Fibroblast of peridontal ligament (primary cell): ENCODE measurements around the gene TRIO.

ENCODE experiments used
- DNase-seq: peaks from one replicate; pipeline ENCODE4 v3.0.0-alpha.2; 2010; ENCODE audit errors: extremely low read depth

TRIO gene

GRCh38 chr5:14451871-14452270, 308.7 kb downstream of the TRIO start:
- DNase-seq, result no peak

- peak; percentile 85 for DNase-seq
Observed at GRCh38 chr5:14452685-14453454, 309.7 kb downstream of the TRIO start.

DNA sequence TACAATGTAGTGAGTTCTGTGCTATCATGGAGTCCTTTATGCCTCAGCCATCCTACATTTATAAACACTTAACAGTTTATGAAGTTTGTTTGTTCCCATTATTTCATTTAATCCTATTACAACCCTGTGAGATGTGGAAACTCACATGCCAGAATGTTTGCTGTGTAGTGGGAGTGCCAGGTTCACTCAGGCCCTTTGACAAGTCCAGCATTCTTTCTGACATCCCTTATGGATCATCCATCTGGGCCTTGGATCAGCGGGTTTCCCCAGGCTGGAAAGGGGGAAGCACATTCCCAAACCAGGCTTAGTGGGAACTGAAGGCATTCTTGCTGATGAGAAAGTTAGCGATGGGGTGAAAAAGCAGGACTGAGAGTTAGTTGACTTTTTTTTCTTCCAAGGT, 310.3 kb downstream of the TRIO start:
- peak; percentile 43 for DNase-seq

DNA sequence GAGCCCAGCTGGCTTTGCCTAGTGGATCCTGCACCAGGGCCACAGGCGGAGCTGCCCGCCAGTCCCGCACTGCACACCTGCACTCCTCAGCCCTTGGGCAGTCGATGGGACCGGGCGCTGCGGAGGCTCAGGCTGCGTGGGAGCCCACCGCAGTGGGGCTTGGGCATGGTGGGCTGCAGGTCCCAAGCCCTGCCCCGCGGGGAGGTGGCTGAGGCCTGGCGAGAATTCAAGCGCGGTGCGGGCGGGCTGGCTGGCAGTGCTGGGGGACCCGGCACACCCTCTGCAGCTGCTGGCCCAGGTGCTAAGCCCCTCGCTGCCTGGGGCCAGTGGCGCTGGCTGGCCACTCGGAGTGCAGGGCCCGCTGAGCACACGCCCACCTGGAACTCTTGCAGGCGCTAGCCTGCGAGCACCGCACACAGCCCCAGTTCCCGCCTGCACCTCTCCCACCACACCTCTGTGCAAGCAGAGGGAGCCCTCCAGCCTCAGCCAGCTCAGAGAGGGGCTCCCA, 312.7 kb downstream of the TRIO start:
- no peak for DNase-seq

DNA sequence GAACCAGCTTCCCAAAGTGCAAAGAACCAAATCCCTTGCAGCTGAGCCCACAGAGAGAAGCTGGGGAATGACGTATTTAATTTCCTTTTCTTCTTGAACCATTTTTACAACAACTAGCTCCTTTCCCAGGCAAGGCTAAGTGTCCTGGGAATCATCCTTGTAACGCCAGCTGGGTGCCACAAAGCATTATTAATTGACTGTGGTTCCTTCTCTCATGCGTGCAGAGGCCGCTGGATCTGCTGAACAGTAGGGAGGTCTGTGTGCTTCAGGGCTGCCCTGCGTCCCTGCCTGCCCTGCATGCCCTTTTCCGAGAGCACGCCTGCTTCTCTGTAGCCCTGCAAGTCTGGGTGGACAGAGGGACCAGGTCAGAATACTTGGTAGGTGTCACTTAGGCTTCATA, 314.3 kb downstream of the TRIO start:
- DNase-seq, result no peak

DNA sequence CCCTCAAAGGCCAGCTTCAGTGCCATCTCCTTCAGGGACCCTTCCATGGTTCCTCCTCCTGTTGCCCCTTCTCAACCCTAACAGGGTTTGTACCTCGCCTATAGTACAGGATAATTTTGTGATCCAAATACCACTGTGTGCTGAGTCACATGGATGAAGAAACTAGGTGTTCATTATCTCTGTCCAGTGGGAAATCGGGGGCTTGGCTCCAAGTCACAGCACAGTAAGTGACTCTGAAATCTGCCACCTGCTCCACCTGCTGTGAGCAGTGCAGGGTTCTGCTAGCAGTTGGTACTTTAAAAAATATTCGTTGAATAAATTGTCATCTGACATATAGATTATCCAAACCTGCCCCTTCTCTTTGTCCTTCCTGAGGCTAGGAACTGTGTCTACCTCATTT, 315.3 kb downstream of the TRIO start:
- DNase-seq, result no peak

DNA sequence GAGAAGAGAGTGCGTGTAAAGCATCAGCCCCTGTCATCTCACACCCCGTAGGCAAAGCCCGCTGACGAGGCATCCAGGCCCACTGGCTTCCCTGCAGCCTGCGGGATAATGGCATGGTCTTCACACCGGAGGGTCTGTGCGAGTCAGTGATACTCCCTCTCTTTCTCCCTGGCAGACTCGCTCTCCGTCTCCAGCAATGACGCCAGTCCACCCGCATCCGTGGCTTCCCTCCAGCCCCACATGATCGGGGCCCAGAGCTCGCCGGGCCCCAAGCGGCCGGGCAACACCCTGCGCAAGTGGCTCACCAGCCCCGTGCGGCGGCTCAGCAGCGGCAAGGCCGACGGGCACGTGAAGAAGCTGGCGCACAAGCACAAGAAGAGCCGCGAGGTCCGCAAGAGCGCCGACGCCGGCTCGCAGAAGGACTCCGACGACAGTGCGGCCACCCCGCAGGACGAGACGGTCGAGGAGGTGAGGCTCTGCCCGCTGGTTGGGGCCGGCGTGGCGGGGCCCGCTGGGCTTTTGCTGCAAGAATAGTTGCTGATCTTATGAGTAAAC, 317.8 kb downstream of the TRIO start:
- no peak for DNase-seq

- no peak for DNase-seq
Observed at GRCh38 chr5:14462681-14463080, 319.5 kb downstream of the TRIO start.

- DNase-seq, result peak; percentile 33
Observed at GRCh38 chr5:14463629-14464028, 320.5 kb downstream of the TRIO start.

DNA sequence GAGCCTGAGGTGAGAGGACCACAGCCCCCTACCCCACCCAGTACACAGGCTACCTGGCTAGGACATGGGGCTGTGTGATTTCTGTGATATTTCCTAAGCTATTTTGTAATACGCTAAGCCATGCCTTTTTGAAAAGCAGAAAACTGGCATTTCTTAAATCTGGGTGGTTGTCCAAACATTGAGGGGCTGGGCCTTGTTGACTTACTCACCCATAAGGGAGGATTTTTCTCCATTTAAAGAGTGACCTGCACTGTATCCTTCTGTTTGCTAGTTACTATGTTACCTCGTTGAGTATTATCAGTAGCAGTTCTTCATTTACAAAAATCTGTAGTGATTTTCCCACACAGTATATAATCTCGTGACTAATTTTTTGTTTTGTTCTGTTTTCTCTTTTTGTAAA, 321.0 kb downstream of the TRIO start:
- DNase-seq, result no peak

GRCh38 chr5:14464671-14465070, 321.5 kb downstream of the TRIO start:
- no peak for DNase-seq

DNA sequence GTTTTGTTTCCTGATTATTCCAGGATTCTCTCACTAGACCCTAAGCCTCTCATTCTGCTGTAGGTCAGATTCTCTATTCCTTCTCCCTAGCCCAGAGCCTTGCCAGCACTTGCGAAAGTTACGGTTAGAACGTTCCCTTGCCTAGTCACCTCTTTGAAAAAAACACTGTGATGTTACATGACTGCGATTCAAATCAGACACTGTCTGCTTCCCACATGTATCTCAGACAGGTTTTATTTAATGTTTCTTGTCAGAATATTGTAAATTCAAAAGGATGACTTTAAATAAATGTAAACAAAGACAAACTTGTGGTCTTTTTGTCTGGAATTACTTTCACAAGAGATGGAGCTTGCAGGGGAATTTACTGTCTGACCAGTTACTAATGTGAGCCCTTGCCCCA, 322.0 kb downstream of the TRIO start:
- DNase-seq, result peak; percentile 68

DNA sequence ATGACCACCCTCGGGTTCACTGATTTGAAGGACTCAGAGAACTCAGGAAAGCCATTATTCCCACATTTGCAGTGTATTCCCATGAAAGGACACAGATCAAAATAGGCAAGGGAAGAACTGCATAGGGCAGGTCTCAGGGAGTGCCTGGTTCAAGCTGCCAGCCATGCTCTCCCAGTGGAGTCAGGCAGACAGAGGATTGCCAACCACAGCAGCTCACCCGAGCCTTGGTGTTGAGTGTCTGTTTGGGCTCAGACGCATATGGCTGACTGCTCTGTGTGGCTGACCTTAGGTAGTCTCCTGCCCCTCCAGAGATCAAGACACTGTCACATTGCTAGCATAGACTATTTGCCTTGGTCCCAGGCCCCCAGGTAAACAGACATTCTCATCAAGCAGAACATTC, 322.6 kb downstream of the TRIO start:
- DNase-seq, result no peak

GRCh38 chr5:14467251-14467650, 324.1 kb downstream of the TRIO start:
- DNase-seq, result no peak

DNA sequence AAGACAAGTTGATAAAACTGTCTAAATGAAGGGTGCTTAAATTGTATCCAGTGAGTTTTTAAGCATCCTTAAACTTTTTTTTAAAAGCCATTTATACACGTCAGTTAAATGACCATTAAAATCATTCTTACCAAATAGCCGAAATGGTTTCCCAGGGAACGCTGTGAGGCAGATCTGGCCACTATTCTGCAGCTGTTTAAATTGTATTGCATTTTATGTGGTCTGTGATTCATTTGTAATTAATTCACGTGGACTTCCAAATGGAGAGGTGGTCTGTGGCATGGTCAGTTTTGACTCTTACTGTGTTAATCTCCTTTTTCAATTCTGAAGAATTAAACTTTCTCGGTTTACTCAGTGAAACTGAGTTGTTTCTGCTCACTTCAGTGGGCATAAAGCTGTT, 324.7 kb downstream of the TRIO start:
- peak; percentile 55 for DNase-seq

- no peak for DNase-seq
Observed at GRCh38 chr5:14469551-14470377, 326.6 kb downstream of the TRIO start.

DNA sequence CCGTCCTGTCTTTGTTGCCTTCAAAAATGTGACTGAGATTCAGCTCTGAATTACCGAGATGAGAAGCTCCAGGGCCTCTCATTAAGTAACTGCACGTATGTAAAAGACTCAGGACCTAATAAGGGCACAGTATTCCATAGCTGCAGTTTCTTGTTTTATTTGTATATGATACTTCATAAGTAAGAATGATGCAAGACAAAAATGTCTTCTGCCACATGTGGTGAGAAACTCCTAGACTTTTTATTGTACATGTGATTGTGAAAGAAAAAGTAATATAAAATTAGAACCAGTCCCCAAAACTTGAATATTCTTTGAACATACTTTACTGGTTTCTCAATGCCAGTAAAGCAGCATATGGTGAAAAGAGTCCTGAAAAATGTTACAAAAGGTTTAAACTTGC, 328.4 kb downstream of the TRIO start:
- peak; percentile 57 for DNase-seq

GRCh38 chr5:14472986-14473567, 329.9 kb downstream of the TRIO start:
- DNase-seq, result no peak

- no peak for DNase-seq
Observed at GRCh38 chr5:14475045-14475444, 331.9 kb downstream of the TRIO start.

DNA sequence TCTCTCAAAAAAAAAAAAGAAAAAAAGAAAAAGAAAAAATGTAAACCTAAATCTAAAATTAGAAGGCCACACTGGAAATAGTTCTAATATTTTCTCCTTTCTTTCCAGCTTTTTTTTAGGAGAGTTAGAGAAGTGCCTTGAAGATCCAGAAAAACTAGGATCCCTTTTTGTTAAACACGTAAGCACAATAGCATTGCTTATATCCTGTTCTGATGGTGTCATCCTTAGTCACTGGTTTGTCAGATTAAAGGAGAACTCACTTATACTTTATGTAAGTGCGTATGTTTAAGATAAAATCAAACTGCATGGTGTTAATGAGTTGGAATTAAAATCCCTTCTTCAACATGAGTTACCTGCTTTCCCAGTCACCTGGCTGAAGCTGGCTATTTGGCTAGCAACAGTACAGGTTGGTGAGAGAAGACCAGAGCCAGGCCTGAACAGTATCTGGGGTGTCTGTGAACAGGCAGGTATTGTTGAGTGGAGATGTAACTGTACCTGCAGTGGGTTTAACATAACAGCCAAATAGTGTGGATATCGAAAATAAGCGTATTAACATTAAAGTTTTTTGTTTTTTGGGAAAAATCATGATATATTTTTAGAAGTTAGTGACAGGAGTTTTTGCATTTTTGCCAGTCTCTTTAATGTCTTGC, 333.8 kb downstream of the TRIO start:
- peak; percentile 58 for DNase-seq

- no peak for DNase-seq
Observed at GRCh38 chr5:14479143-14479696, 336.1 kb downstream of the TRIO start.
